NOMO-1 treated with DMSO at 0.1 percent for 48 hours (cell line): Measurements from ENCODE around the gene ANLN.
A peak's percentile ranks its signal among the peaks of the same experiment; 100 is the strongest.

Experiments
- DNase-seq: peaks from one replicate; lab custom pipeline; 2025; ENCODE audit not compliant: unreplicated experiment; lab: John Stamatoyannopoulos, UW

Gene ANLN, protein sequence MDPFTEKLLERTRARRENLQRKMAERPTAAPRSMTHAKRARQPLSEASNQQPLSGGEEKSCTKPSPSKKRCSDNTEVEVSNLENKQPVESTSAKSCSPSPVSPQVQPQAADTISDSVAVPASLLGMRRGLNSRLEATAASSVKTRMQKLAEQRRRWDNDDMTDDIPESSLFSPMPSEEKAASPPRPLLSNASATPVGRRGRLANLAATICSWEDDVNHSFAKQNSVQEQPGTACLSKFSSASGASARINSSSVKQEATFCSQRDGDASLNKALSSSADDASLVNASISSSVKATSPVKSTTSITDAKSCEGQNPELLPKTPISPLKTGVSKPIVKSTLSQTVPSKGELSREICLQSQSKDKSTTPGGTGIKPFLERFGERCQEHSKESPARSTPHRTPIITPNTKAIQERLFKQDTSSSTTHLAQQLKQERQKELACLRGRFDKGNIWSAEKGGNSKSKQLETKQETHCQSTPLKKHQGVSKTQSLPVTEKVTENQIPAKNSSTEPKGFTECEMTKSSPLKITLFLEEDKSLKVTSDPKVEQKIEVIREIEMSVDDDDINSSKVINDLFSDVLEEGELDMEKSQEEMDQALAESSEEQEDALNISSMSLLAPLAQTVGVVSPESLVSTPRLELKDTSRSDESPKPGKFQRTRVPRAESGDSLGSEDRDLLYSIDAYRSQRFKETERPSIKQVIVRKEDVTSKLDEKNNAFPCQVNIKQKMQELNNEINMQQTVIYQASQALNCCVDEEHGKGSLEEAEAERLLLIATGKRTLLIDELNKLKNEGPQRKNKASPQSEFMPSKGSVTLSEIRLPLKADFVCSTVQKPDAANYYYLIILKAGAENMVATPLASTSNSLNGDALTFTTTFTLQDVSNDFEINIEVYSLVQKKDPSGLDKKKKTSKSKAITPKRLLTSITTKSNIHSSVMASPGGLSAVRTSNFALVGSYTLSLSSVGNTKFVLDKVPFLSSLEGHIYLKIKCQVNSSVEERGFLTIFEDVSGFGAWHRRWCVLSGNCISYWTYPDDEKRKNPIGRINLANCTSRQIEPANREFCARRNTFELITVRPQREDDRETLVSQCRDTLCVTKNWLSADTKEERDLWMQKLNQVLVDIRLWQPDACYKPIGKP

DNA sequence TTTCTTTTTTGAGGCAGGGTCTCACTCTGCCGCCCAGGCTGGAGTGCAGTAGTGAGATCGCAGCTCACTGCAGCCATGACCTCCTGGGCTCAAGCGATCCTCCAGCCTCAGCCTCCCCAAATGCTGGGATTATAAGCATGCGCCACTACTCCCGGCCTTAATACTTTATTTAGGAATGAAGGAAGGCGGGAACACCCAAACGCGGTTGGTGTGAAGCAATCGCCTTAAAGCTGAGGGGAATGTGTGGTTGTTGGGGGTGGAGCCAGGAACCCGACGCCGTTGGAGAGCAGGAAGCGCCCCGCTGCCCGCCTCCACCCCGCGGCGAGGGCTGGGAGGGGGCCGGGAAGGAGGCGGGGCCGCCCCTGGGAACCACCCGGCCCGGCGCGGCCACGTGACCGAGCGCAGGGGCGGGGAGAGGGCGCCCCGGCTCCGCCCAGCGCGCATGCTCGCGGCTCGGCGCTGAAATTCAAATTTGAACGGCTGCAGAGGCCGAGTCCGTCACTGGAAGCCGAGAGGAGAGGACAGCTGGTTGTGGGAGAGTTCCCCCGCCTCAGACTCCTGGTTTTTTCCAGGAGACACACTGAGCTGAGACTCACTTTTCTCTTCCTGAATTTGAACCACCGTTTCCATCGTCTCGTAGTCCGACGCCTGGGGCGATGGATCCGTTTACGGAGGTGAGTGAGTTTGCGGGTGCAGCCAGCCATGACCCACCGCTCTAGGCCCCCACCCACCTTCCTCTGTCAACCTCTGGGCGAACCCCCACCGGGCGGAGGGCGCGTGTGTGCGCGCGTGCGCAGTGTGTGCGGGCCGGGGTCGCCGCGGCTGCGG, at the start of gene ANLN:
Gene ANLN, plus strand, starts transcription at position 492 of the 828 bp plus-strand sequence. Its CDS starts 165 bp downstream, at position 657.
- DNase-seq: peak; percentile 86

- DNase-seq: no peak
Observed at GRCh38 chr7:36343548-36343947, 46.1 kb upstream of the ANLN start.

DNA sequence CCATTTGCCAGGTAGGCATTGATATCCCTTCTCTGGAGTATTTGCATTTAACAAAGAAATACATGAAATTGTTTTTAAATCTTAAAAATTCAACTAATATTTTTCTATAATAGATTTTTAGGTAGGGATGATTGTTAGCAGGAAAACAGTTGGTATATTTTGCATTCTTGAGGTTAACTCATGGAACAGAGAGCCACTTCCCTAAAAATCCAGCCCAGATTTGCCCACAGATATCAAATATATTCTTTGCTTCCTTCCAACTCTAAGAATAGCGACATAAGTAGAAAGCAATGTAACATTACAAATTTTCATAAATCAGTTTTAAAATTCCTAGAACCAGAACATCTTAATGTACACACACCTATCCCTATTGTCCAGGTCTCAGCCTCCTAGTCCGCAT, 45.0 kb upstream of the ANLN start:
- no peak for DNase-seq

DNA sequence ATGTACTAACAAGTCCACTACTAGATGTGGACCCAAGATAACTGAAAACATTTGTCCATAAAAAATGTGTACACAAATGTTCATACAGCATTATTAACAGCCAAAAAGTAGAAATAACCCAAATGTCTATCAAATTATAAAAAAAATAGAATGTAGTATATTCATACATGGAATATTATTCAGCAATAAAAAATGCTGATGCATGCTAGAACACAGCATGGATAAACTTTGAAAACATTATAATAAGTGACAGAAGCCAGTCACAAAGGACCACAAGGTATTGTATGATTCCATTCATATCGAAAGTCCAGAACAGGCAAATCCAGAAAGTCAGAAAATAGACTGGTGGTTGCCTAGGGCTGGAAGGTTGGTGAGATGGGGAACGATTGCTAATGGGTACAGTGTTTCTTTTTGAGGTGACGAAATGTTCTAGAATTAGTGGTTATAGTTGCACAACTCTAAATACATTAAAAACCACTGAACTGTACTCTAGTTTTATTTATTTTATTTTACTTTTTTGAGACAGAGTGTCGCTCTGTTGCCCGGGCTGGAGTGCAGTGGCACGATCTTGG, 43.3 kb upstream of the ANLN start:
- DNase-seq: peak; percentile 45

- DNase-seq: no peak
Observed at GRCh38 chr7:36348256-36348655, 41.4 kb upstream of the ANLN start.

DNA sequence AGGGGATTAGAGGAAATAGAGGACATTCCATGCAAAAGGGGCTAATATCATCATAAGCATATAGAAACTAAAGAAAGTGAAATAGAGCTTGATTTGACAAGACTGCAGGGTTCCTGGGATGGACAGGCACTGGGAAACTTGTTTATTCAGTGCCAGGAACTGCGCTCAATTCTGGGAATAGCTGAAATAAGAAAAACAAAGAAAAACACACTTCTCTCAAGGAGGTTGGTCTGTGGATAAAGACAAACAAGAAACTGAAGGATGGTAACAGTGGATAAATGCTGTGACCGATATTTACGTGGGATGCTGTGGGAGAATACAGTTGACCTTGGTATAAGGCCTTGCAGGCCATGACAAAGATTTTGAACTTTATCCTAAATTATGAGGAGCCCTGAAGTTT, 40.9 kb upstream of the ANLN start:
- DNase-seq: no peak

DNA sequence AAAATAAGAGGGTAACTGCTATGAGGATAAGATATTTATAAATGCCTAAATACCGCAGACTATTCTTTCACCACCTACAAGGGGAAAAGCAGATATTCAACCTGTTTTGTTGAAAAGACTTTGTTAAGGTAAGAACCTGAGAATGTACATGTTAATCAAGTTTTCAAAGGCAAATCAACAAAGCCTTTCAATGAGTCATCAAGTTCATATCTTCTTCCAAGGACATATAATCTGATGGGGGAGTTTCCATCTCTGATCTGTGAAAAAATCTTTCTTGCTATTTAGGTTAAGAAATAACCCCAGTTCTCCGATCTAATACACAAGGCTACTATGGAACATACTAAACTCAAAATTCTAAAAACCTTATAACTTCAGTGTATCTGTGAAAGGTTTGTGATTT, 40.0 kb upstream of the ANLN start:
- no peak for DNase-seq

GRCh38 chr7:36355490-36355889, 34.2 kb upstream of the ANLN start:
- no peak for DNase-seq

GRCh38 chr7:36357054-36357453, 32.6 kb upstream of the ANLN start:
- DNase-seq: no peak

GRCh38 chr7:36358589-36358988, 31.1 kb upstream of the ANLN start:
- DNase-seq: no peak

GRCh38 chr7:36360244-36360643, 29.4 kb upstream of the ANLN start:
- DNase-seq: no peak

DNA sequence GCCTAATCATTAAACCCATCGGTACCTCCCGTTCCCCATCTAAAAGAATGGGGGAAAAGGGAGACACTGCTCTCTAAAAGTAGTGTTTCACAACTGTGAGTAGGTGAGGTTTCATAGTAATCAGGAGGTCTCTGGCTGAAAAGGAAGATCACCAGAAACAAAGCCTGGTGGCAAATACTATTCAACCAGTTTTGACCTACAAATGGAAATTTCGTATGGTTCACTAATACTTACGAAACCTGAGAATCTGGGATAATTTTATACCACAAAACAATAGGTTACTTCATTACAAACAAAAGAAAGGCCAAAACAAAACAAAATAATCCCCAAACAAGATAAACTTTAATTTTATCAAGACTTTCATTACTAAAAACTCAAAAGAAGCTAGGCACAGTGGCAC, 28.4 kb upstream of the ANLN start:
- no peak for DNase-seq

DNA sequence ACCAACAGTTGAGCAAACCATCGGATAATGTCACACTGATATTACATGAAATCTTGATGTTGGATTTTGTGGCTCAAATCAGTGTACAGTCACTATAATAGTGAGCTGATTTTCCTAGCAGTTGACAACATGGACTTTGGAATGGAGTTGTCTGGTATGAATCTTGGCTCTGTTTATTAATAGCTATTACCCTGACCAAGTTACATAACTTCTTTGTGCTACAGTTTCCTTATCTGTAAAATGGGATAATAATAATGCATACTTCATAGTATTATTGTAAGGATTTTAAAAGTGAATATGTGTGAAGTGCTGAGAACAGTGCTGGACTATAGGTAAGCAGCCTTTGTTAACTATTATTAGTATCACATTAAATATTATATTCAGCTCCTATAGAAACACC, 26.1 kb upstream of the ANLN start:
- DNase-seq: no peak

DNA sequence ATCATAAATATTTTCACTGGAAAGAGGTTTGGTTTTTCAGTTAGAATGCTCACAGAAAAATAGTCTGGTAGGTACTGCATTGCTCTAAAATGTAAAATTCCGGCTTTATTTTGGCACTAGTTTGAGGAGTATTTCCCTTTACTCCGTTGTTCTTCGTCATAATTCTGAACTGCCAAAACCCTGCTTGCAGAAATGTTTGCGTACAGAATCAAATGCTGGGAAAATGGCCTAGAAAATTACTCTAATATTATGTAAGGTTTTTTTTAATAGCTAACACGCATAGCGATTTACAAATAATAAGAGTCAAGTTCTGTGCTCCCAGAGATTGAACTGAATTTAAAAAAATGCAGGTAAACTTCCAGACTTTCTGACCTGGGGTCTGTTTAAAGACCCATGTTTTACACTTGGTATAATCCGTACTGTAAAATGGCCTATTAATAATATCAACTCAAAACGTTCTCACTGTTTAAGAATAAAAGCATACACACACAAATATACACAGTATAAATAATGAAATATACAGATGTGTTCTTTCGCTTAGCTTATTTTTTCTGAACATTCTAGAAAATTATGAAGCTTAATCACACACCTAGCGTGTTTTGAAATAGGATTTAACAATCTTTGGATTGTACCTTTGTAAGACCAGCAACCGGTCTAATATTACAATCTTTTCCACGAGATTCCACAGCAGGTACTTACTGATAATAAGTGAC, 23.5 kb upstream of the ANLN start:
- no peak for DNase-seq

DNA sequence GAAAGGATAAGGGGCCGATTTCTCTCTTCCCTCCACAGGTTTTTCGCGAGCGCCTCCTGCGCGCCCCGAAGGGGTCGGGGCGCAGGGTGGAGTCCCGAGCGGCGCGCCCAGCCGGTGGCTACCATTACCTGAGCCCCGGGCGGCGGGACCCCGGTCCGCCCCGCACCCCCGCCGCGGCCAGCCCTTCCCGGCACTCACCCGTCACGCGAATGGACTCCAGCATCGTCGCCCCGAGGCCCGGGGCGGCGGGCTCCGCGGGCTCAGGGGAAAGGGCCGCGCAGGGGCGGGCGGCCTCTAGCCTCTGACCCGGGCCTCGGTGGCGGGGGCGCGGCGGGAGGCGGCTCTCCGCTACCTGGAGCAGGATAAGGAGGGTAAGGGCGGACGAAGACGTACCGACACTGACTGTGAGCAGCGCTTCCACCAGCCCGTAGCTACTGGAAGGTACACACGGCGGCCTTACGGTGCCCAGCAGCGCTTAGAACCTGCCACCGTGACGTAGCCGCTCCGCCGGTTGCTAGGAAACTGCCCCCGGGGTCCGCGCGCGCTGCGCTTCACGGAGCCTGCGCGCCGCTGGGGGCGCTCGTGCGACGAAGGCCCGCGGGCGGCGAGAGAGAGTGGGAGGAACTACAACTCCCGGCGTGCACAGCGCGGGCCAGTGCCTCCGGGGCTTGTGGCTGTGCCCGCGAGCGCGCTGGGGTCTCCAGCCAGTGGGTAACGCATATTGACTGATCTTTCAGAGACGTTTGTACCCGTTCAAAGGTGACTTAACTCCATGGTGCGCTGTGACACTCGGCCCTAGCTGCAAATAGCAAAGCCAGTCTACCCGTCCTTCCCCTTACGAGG, 22.7 kb upstream of the ANLN start:
- DNase-seq: peak; percentile 83

- no peak for DNase-seq
Observed at GRCh38 chr7:36367561-36368077, 22.0 kb upstream of the ANLN start.

- no peak for DNase-seq
Observed at GRCh38 chr7:36368496-36368895, 21.2 kb upstream of the ANLN start.

GRCh38 chr7:36369171-36369570, 20.5 kb upstream of the ANLN start:
- no peak for DNase-seq

- DNase-seq: no peak
Observed at GRCh38 chr7:36370046-36370445, 19.6 kb upstream of the ANLN start.
